Cardiac fibroblast (primary cell): ENCODE results near the gene MRPL41.
"Not testable (repeated sequence)": the region's sequence is repeated elsewhere in the genome, so short reads cannot be mapped to it uniquely, and the experiment has no call there.

Experiments used
- DNase-seq, 2 donors: peaks; one replicate each; pipeline versions ENCODE4 v3.0.0 to v3.0.0-alpha.2; 2010; ENCODE audit warnings: low read depth in 2 of 2
- H3K4me3 ChIP-seq, 2 donors: replicated peaks in 1 of 2; 1 replicate in 1 of 2; 2 replicates in 1 of 2; pipeline ENCODE4 v1.5.1; 2011; ENCODE audit warnings: low read depth in 2 of 2, low read length in 2 of 2, mild to moderate bottlenecking in 2 of 2, moderate library complexity in 1 of 2
- CTCF ChIP-seq: IDR thresholded peaks from one replicate; pipeline ENCODE4 v1.5.1; 2011; ENCODE audit warnings: low read depth, mild to moderate bottlenecking, low read length, inconsistent platforms

Gene MRPL41

GRCh38 chr9:137530331-137530730 is 21.3 kb upstream of the MRPL41 start:
- DNase-seq = no peak
- H3K4me3 ChIP-seq = no peak overlapping the region
- TF ChIP-seq CTCF = no peak

- DNase-seq = no peak
- H3K4me3 ChIP-seq = no peak overlapping the region
- TF ChIP-seq CTCF = no peak
Observed at GRCh38 chr9:137531099-137531765, 20.4 kb upstream of the MRPL41 start.

- DNase-seq, H3K4me3 ChIP-seq: not testable (repeated sequence)
Observed at GRCh38 chr9:137532891-137533468, 18.7 kb upstream of the MRPL41 start.

- peak; percentile 76 for TF ChIP-seq CTCF
- no peak overlapping the region for H3K4me3 ChIP-seq
- DNase-seq = peak; percentile 71 to 75
Observed at GRCh38 chr9:137534256-137535119, 17.2 kb upstream of the MRPL41 start.

GRCh38 chr9:137535120-137535428 is 16.6 kb upstream of the MRPL41 start:
- no peak overlapping the region for H3K4me3 ChIP-seq
- DNase-seq = no peak
- no peak for TF ChIP-seq CTCF

GRCh38 chr9:137536594-137537131 is 15.0 kb upstream of the MRPL41 start:
- H3K4me3 ChIP-seq, DNase-seq: not testable (repeated sequence)

- H3K4me3 ChIP-seq = no peak overlapping the region
Observed at GRCh38 chr9:137538058-137538457, 13.6 kb upstream of the MRPL41 start.

More at GRCh38 chr9:137538058-137538457, 13.6 kb upstream of the MRPL41 start:
- TF ChIP-seq CTCF = no peak
- DNase-seq = no peak
